ENCODE data around the gene NSRP1.
"Not testable (repeated sequence)": the region's sequence is repeated elsewhere in the genome, so short reads cannot be mapped to it uniquely, and the experiment has no call there.

NSRP1 gene

GRCh38 chr17:30226878-30227277 lies 110.3 kb downstream of the NSRP1 start:
- TF ChIP-seq, protein P1, sequence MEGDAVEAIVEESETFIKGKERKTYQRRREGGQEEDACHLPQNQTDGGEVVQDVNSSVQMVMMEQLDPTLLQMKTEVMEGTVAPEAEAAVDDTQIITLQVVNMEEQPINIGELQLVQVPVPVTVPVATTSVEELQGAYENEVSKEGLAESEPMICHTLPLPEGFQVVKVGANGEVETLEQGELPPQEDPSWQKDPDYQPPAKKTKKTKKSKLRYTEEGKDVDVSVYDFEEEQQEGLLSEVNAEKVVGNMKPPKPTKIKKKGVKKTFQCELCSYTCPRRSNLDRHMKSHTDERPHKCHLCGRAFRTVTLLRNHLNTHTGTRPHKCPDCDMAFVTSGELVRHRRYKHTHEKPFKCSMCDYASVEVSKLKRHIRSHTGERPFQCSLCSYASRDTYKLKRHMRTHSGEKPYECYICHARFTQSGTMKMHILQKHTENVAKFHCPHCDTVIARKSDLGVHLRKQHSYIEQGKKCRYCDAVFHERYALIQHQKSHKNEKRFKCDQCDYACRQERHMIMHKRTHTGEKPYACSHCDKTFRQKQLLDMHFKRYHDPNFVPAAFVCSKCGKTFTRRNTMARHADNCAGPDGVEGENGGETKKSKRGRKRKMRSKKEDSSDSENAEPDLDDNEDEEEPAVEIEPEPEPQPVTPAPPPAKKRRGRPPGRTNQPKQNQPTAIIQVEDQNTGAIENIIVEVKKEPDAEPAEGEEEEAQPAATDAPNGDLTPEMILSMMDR (IDR thresholded peaks at IDR 0.05; ENCODE audit: extremely low read depth, missing control alignments) = no peak

DNA sequence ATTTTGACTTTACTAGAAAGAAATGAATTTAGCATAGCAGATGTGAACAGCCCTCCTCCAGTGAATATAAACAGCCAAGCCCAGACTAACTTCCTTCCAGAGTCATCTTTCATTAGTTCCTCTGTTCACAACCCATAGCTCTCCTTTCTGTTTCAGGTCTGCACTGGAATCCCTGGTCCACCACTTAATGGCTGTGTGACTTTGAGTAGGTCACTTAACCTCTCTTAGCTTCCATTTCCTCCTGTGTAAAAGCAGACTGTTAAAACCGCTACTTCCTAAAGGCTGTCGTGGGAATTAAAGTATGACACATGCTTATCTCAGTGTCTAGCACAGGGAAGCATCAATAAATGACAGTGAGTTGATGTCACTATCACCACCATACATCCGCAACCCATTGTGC lies 111.4 kb downstream of the NSRP1 start:
- DNase-seq (ENCODE audit: low spot score) = no peak

More at GRCh38 chr17:30226878-30227277, 110.3 kb downstream of the NSRP1 start:
- no peak for DNase-seq (ENCODE audit: low spot score)

DNA sequence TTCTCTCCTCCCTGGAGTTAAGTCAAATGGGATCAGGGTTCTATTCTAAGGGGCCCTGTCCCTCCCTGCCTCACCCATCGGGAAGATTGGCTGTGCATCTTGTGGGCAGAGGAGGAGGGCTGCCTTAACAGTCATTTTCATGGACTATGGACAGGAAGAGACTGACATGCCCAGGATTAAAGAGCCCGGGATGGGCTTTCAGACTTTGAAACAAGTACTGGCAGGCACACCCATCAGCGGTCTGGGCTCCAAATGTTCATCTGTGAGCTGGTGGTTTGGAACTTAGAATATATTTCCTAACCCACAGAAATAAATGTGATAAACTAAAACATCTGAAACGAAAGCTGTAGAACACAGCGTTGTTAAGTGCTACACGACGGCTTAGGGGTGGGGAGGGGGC lies 112.4 kb downstream of the NSRP1 start:
- TF ChIP-seq, protein P1 (IDR thresholded peaks at IDR 0.05; ENCODE audit: extremely low read depth, missing control alignments) = no peak
- no peak for DNase-seq (ENCODE audit: low spot score)

More for the DNA sequence above, 111.4 kb downstream of the NSRP1 start:
- TF ChIP-seq, protein P1 (IDR thresholded peaks at IDR 0.05; ENCODE audit: extremely low read depth, missing control alignments) = no peak

- not testable (repeated sequence) for DNase-seq (ENCODE audit: low spot score)
Measured at GRCh38 chr17:30230009-30230408, 113.4 kb downstream of the NSRP1 start.

DNA sequence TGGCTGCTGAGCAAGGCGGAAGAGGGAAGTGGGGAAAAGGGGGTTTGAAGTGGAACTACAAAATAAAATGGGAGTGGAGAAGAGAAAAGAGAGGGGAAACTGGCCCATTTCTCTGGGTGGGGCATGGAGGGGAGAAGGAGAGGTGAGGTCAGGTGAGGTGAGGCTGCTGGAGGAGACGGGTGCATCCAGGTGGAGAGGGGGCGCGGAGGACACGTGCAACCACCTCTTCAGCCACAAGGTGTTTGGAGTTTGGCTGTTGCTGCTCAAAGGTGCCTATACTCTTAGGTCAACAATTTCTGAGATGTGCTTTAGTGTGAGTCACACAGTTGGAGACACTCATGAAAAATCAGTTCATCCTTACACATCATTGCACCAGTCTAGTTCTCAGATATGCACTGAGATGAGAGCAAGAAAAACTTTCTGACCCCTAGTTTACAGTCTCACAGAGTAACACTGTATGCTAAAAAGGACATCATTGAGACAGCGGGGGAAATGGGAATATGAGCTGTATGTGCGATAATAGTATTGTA lies 114.0 kb downstream of the NSRP1 start:
- DNase-seq (ENCODE audit: low spot score) = no peak
- TF ChIP-seq, protein P1 (IDR thresholded peaks at IDR 0.05; ENCODE audit: extremely low read depth, missing control alignments) = no peak

DNA sequence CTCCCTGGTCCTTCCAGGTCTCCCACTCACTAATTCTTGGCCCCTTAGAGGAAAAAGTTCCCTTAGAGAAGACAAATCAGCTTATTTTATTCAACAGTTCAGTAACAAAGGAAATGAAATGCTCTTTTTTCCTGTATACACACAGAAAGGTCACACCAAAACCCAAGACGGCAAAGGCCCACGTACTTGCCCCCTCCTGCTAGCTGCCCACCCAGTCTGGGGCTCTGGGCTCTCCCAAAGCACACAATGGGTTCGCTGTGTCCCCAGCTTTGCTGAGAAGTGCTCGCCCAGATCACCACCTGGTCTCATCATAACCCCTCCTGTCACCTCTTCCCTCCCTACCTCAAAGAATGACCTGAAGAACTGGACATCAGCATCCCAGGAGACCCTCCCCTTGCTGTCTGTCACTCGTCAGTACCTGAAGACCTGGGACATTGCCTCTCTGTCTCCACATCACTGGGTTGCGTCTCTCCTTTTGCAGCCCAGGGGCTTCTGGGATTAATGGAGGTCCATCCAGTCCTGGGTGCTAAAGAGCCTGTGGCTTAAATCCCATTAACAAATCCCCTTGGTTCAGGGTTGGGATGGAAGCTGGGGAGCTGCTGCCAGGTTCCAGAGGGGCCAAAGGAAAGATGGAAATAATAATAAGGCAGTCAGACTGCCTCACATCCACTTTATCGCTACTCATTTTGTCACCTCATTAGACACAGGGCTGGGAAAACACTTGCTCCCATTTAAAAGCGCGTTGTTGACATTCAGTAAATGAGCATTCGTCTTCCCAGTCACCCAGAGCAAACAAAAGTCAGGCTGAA lies 115.6 kb downstream of the NSRP1 start:
- no peak for DNase-seq (ENCODE audit: low spot score)
- TF ChIP-seq, protein P1 (IDR thresholded peaks at IDR 0.05; ENCODE audit: extremely low read depth, missing control alignments) = no peak

GRCh38 chr17:30232824-30233427 lies 116.3 kb downstream of the NSRP1 start:
- DNase-seq (ENCODE audit: low spot score) = no peak
- TF ChIP-seq, protein P1 (IDR thresholded peaks at IDR 0.05; ENCODE audit: extremely low read depth, missing control alignments) = no peak

Data from GM20000 (cell line).